NCI-H1105 (cell line): ENCODE results near the gene RO60.

Experiments
- DNase-seq: peaks from one replicate; lab custom pipeline; 2025; lab: John Stamatoyannopoulos, UW

Gene RO60

GRCh38 chr1:193108471-193108870, 49.1 kb downstream of the RO60 start:
- DNase-seq: no peak
